Activated T-cell treated with anti-CD3 and anti-CD28 coated beads, Interleukin-2, amount 50 U/mL, for 48 hours (primary cell): ENCODE results near the gene RNF130.
A peak's percentile ranks its signal among the peaks of the same experiment; 100 is the strongest.

Experiments used
- DNase-seq, 2 experiments: peaks; one replicate each; pipeline ENCODE4 v3.0.0-alpha.2; 2020

RNF130 gene

GRCh38 chr5:180101451-180102105, 30.0 kb upstream of the RNF130 start:
- DNase-seq: no peak

DNA sequence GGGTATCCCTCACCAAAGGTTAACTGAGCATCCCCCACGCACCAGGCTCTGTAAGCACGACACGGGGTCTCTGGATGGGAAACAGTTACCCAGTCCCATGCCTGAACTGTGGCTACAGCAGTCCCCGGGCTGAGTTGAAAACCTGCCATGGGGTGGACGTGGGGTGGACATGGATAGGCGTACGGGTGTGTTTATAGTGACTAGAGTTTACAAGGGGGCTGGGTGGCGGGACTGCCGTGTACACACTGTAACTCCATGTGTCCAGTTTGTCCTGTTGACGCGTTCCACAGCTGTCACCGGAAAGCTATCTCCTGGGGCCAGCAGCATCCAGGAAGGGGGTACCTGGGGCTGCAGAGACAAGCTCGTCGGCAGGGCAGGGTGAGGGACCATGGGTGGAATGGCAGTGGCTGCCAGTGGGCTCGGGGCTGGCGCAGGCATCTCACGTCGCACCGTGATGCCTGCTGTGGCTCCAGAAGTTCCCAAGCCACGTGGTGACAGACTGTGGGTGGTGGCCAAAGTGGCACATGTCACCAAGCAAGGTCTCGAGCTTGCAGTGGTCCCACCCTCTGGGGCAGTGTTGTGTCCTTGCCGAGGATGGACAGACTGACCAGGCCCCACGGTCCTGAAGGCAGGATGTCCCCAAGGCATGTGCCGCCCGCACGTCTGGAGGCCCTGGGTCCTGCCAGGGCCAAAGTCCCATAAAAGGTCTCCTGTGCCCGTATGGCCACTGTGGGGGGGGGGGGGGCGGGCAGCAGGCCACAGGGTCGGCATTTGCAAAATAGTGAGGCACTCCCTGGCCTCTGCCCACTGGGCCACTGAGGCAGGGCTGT, 29.3 kb upstream of the RNF130 start:
- DNase-seq: no peak

DNA sequence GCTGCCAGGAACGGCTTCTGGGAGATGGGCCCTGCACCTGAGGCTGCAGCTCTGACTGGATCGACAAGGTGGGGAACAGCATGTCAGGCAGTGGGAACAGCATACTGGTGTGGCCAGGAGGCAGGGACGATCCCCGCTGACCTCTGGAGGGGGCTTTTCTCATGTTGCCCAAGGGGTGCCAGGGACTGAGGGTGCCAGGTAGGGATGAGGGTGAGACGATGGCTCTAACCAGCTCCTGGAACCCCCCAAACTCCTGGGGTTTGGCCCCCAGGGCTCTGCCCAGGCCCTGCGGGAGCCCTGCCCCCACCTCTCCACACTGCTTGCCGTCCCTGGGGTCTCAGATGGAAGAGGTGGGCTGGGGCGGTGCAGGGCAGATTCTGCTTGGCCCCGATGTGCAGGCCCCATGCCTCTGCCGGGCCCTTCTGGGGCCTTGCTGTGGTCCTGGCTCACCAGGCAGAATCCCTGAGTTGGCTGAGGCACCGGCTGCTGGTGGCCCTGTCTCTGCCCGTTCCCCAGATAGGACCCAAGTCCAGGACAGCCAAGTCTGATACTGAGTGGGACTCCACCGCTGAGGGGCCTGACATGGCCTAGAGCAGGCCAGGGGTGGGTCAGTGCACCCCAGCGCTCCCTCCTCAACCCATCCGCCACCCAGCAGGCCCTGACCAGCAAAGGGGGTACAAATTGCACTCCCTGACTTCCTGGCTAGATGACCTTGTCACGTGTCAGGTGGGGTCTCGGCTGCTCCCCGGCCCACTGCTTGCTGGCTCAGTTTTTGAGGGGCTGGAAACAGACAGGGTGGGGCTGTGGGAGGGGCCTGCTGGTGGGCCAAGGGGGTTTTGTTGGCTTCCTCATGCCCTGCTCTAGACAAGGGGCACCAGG, 28.4 kb upstream of the RNF130 start:
- DNase-seq: no peak

- peak; percentile 7 to 12 for DNase-seq
These were observed 27.6 kb upstream of the RNF130 start for GRCh38 chr5:180098991-180099732.

- peak in 1 of 2 experiments; percentile 6 for DNase-seq
These were observed 27.0 kb upstream of the RNF130 start for GRCh38 chr5:180098526-180098925.

GRCh38 chr5:180097926-180098325, 26.4 kb upstream of the RNF130 start:
- no peak for DNase-seq

GRCh38 chr5:180097163-180097894, 25.8 kb upstream of the RNF130 start:
- DNase-seq: no peak

- no peak for DNase-seq
These were observed 25.1 kb upstream of the RNF130 start for GRCh38 chr5:180096616-180097015.

DNA sequence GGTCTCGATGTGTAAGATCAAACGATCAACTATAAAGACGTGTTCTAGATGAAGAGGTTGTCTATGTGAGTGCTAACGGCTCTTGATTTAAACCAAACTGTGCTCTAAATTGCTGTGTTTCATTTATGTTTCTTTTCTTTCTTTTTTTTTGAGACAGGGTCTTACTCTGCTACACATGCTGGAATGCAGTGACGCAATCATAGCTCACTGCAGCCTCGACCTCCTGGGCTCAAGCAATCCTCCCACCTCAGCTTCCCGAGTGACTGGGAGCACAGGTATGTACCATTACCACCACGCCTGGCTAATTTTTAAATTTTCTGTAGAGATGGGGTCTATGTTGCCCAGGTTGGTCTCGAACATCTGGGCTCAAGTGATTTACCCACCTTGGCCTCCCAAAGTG, 24.0 kb upstream of the RNF130 start:
- no peak for DNase-seq

GRCh38 chr5:180093651-180094382, 22.3 kb upstream of the RNF130 start:
- no peak for DNase-seq

- DNase-seq: no peak
These were observed 21.7 kb upstream of the RNF130 start for GRCh38 chr5:180093241-180093640.

- DNase-seq: peak in 1 of 2 experiments; percentile 26
These were observed 19.4 kb upstream of the RNF130 start for GRCh38 chr5:180090769-180091546.

- peak; percentile 85 to 89 for DNase-seq
These were observed 18.7 kb upstream of the RNF130 start for GRCh38 chr5:180090098-180090768.

DNA sequence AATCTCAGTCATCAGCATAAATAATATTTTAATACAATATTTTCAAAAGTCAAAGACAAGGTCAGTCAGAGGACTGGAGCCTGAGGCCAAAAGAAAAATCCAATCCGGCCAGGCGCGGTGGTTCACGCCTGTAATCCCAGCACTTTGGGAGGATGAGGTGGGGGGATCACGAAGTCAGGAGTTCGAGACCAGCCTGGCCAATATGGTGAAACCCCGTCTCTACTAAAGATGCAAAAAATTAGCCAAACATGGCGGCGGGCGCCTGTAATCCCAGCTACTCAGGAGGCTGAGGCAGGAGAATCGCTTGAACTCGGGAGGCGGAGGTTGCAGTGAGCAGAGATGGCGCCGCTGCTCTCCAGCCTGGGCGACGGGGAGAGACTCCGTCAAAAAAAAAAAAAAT, 18.1 kb upstream of the RNF130 start:
- DNase-seq: peak in 1 of 2 experiments; percentile 13

- peak in 1 of 2 experiments; percentile 11 for DNase-seq
These were observed 17.0 kb upstream of the RNF130 start for GRCh38 chr5:180088561-180088960.

- no peak for DNase-seq
These were observed 15.3 kb upstream of the RNF130 start for GRCh38 chr5:180086816-180087399.

- DNase-seq: no peak
These were observed 14.3 kb upstream of the RNF130 start for GRCh38 chr5:180085837-180086236.

DNA sequence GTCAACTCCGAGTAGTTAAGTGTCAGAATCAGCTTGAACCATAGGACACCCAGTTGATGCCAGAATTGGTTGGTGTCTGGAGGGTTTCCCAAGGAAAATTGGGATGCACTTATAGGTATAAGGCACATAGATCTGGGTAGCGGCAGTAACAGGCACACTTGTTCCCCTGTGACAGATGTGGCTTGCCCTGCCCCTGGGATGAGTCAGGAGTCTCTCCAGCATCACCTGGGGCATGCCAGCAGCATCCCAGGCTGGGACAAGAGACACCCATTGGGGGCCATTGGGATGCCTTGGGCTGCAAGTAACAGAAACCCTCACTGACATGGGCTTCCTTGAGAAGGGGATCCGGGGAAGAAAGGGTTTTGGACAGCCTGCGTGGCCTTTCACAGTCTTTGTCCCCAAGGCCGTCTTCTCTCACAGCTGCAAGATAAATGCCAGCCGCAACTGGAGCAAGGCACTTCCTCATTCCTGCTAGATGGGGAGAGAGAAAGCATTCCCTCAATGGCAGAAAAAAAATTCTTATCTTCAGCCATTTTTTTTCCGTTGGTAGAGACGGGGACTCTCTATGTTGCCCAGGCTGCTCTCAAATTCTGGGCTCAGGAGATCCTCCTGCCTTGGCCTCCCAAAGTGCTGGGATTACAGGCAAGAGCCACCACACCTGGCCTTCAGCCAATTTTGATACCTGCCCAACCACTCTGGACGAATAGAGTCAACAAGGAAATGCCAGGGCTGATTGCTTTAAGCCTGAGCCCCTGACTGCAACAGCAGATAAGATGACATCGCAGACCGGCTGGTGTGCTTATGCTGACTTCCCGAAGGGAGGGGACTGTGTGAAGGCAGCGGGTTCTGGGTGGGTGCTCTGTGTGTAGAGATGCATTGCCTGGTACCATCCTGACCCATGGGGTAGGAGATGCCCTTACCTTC, 13.3 kb upstream of the RNF130 start:
- no peak for DNase-seq
